ENCODE measurements around the gene ERCC2. TPM values are rescaled to one million over a fixed set of nuclear protein-coding genes. Genes with fewer than 3 reads are reported as not detected.

Gene ERCC2
- total RNA-seq, 1 experiment from 2014 or later: 58.9 TPM

DNA sequence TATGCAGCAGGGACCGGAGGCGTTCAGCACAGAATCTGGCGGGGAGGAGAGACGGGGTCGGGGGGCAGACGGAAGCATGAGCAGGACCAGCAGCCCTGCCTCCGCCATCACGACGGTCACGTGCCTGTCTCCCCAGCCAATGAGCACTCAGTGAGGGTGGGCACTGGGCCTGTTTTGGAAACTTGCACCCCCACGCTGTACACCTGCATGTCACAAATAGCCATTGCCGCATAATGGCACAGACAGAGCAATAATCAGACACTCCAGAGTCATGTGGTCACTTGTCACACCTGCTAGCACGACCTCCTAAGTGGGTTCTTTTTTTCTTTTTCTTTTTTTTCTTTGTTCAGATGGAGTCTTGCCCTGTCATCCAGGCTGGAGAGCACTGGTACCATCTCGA lies 8.8 kb downstream of the ERCC2 start:
- ChIA-PET RAD21 (ENCODE audit: low non-redundant PET in 1 of 2, low total read pairs in 2 of 2, uncharacterized antibody in 2 of 2, unreplicated experiment in 2 of 2) (no interaction called here), CTCF (no interaction called here), POLR2A (no interaction called here)
- H3K9me3 ChIP-seq (ENCODE audit: control insufficient read depth in 1 of 2, insufficient read depth in 1 of 2, low read depth in 1 of 2, low read length in 2 of 2): no peaks in the 10 kb centered on the region
- H3K4me3 ChIP-seq (replicated peaks in 1 of 2; ENCODE audit: low read depth in 1 of 2, low read length in 2 of 2): no peak overlapping the region
- H3K27ac ChIP-seq (ENCODE audit: low read depth, low read length): no peak overlapping the region
- no peaks in the 10 kb centered on the region for H3K4me1 ChIP-seq (ENCODE audit: control insufficient read depth in 1 of 2, insufficient read depth in 2 of 2, low read length in 2 of 2)
- H3K9me2 ChIP-seq (ENCODE audit: insufficient read depth): no peaks in the 10 kb centered on the region
- H3K4me2 ChIP-seq (ENCODE audit: low read length): no peak overlapping the region
- no peak overlapping the region for H3K9ac ChIP-seq (ENCODE audit: low read length)
- H3K36me3 ChIP-seq (ENCODE audit: control insufficient read depth in 1 of 2, insufficient read depth in 2 of 2, low read length in 2 of 2): peaks cover 11 to 19% of the 10 kb centered on the region in 2 experiments; a peak in 3 of 4 replicates
- TSS peak; percentile 11 for BruUV-seq (replicated peaks)
- ATAC-seq (no peak), DNase-seq (ENCODE audit: low read depth, low spot score) (no peak)
- no peaks in the 10 kb centered on the region for H3K79me2 ChIP-seq (ENCODE audit: insufficient read depth, low read length)
- no peak for TF ChIP-seq EZH2phosphoT487 (IDR thresholded peaks at IDR 0.05; ENCODE audit: borderline replicate concordance)
- no peak for TF ChIP-seq POLR2AphosphoS5 (IDR thresholded peaks at IDR 0.05; ENCODE audit: low read depth, low read length)
- TF ChIP-seq, protein P1, sequence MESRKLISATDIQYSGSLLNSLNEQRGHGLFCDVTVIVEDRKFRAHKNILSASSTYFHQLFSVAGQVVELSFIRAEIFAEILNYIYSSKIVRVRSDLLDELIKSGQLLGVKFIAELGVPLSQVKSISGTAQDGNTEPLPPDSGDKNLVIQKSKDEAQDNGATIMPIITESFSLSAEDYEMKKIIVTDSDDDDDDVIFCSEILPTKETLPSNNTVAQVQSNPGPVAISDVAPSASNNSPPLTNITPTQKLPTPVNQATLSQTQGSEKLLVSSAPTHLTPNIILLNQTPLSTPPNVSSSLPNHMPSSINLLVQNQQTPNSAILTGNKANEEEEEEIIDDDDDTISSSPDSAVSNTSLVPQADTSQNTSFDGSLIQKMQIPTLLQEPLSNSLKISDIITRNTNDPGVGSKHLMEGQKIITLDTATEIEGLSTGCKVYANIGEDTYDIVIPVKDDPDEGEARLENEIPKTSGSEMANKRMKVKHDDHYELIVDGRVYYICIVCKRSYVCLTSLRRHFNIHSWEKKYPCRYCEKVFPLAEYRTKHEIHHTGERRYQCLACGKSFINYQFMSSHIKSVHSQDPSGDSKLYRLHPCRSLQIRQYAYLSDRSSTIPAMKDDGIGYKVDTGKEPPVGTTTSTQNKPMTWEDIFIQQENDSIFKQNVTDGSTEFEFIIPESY (IDR thresholded peaks at IDR 0.05; ENCODE audit: extremely low read depth, insufficient replicate concordance, low read length): no peak
- TF ChIP-seq CBX3 (IDR thresholded peaks at IDR 0.05; ENCODE audit: low read depth): no peak
- no peak for TF ChIP-seq EGR1 (IDR thresholded peaks at IDR 0.05; ENCODE audit: low read depth)
- no peak for TF ChIP-seq YY1 (IDR thresholded peaks at IDR 0.05; ENCODE audit: extremely low read depth, insufficient replicate concordance, low read depth, low read length)
- TF ChIP-seq JUND (IDR thresholded peaks at IDR 0.05): no peak
- TF ChIP-seq ATF3 (IDR thresholded peaks at IDR 0.05): no peak
- no peak for TF ChIP-seq ELF1 (IDR thresholded peaks at IDR 0.05; ENCODE audit: borderline replicate concordance, low read depth)
- no peak for TF ChIP-seq ZFX (IDR thresholded peaks at IDR 0.05)
- no peak for TF ChIP-seq RAD21 (IDR thresholded peaks at IDR 0.05; ENCODE audit: low read depth)
- TF ChIP-seq TCF7L2 (IDR thresholded peaks at IDR 0.05; ENCODE audit: borderline replicate concordance, extremely low read depth, insufficient read depth, insufficient read length): no peak
- intact Hi-C loops (cut with micrococcal nuclease): no loop called here
- no peak overlapping the region for H2AFZ ChIP-seq (ENCODE audit: low read depth, low read length, poor library complexity, severe bottlenecking)
- no peaks in the 10 kb centered on the region for H3K27me3 ChIP-seq (ENCODE audit: insufficient read depth, low read length)
- H4K20me1 ChIP-seq (ENCODE audit: insufficient read depth): no peaks in the 10 kb centered on the region
